ENCODE data around the gene PGAP3.

PGAP3 gene

GRCh38 chr17:39717660-39718059, 29.8 kb upstream of the PGAP3 start:
- no peak for TF ChIP-seq POU6F1 (CRISPR knock-in tag; IDR thresholded peaks at IDR 0.05; ENCODE audit: borderline replicate concordance, low read depth)
- no peak for TF ChIP-seq CSRNP3 (CRISPR knock-in tag; IDR thresholded peaks at IDR 0.05)
- no peak for TF ChIP-seq RARB (CRISPR knock-in tag; IDR thresholded peaks at IDR 0.05)
- no peak for TF ChIP-seq ZFP30 (CRISPR knock-in tag; IDR thresholded peaks at IDR 0.05)
- TF ChIP-seq PATZ1 (CRISPR knock-in tag; IDR thresholded peaks at IDR 0.05; ENCODE audit: borderline replicate concordance), result no peak
- no peak for TF ChIP-seq ZNF70 (CRISPR knock-in tag; IDR thresholded peaks at IDR 0.05)
- no peak for TF ChIP-seq TCF4 (CRISPR knock-in tag; IDR thresholded peaks at IDR 0.05; ENCODE audit: borderline replicate concordance)
- no peak for TF ChIP-seq ZNF565 (CRISPR knock-in tag; conservative IDR thresholded peaks at IDR 0.05; ENCODE audit: low read depth)
- no peak for TF ChIP-seq CREB5 (CRISPR knock-in tag; IDR thresholded peaks at IDR 0.05; ENCODE audit: low read depth)
- no peak for ATAC-seq

- no peak for ATAC-seq
- TF ChIP-seq PPARA (CRISPR knock-in tag; IDR thresholded peaks at IDR 0.05; ENCODE audit: borderline replicate concordance), result no peak
- TF ChIP-seq ZC3H10 (CRISPR knock-in tag; IDR thresholded peaks at IDR 0.05), result no peak
- no peak for TF ChIP-seq RARB (CRISPR knock-in tag; IDR thresholded peaks at IDR 0.05)
Measured at GRCh38 chr17:39716879-39717536, 29.2 kb upstream of the PGAP3 start.

GRCh38 chr17:39716073-39716818, 28.4 kb upstream of the PGAP3 start:
- ATAC-seq, result no peak
- TF ChIP-seq POU6F1 (CRISPR knock-in tag; IDR thresholded peaks at IDR 0.05; ENCODE audit: borderline replicate concordance, low read depth), result no peak
- TF ChIP-seq ZFP30 (CRISPR knock-in tag; IDR thresholded peaks at IDR 0.05), result no peak
- TF ChIP-seq ZC3H10 (CRISPR knock-in tag; IDR thresholded peaks at IDR 0.05), result no peak
- TF ChIP-seq ZNF565 (CRISPR knock-in tag; conservative IDR thresholded peaks at IDR 0.05; ENCODE audit: low read depth), result no peak
- no peak for TF ChIP-seq OSR1 (CRISPR knock-in tag; IDR thresholded peaks at IDR 0.05)
- no peak for TF ChIP-seq RARB (CRISPR knock-in tag; IDR thresholded peaks at IDR 0.05)
- no peak for TF ChIP-seq CREB5 (CRISPR knock-in tag; IDR thresholded peaks at IDR 0.05; ENCODE audit: low read depth)
- no peak for TF ChIP-seq TSHZ2 (CRISPR knock-in tag; IDR thresholded peaks at IDR 0.05)

All from SK-N-SH treated with all-trans-retinoic acid at 6 μM for 48 hours (cell line).